Measurements from ENCODE around the gene SOS2.

SOS2 gene

DNA sequence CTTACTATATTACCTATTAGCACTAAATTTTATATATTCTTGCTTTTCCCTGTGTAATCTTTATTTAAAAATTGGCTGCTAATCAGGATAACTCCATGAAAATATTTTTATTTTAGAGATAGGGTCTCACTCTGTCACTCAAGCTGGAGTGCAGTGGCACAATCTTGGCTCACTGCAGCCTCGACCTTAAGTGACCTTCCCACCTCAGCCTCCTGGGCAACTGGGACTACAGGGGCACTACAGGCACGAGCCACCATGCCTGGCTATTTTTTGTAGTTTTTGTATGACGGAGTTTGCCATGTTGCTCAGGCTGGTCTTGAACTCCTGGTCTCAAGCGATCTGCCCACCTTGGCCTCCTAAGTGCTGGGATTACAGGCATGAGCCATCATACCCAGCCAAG lies 82.6 kb downstream of the SOS2 start:
- Histone ChIP-seq H3K4me1 (ENCODE audit: low read depth, poor library complexity, severe bottlenecking) (peaks cover 11% of the 10 kb centered on the region), H3K79me2 (ENCODE audit: insufficient read depth, low read depth) (no peaks in the 10 kb centered on the region), H4K20me1 (ENCODE audit: insufficient read depth) (no peaks in the 10 kb centered on the region), H3K27me3 (ENCODE audit: insufficient read depth, low read depth) (no peaks in the 10 kb centered on the region), H2AFZ (ENCODE audit: low read depth) (no peak overlapping the region), H3K4me3 (IDR thresholded peaks at IDR 0.05; ENCODE audit: insufficient read depth, low read depth, low read length) (no peak overlapping the region), H3K36me3 (ENCODE audit: insufficient read depth) (no peaks in the 10 kb centered on the region), H3K4me2 (no peak overlapping the region), H3K9ac (no peak overlapping the region), H3K27ac (no peak overlapping the region)
- TF ChIP-seq, protein P1, sequence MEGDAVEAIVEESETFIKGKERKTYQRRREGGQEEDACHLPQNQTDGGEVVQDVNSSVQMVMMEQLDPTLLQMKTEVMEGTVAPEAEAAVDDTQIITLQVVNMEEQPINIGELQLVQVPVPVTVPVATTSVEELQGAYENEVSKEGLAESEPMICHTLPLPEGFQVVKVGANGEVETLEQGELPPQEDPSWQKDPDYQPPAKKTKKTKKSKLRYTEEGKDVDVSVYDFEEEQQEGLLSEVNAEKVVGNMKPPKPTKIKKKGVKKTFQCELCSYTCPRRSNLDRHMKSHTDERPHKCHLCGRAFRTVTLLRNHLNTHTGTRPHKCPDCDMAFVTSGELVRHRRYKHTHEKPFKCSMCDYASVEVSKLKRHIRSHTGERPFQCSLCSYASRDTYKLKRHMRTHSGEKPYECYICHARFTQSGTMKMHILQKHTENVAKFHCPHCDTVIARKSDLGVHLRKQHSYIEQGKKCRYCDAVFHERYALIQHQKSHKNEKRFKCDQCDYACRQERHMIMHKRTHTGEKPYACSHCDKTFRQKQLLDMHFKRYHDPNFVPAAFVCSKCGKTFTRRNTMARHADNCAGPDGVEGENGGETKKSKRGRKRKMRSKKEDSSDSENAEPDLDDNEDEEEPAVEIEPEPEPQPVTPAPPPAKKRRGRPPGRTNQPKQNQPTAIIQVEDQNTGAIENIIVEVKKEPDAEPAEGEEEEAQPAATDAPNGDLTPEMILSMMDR (conservative IDR thresholded peaks at IDR 0.05; ENCODE audit: low read depth, low read length), result no peak

DNA sequence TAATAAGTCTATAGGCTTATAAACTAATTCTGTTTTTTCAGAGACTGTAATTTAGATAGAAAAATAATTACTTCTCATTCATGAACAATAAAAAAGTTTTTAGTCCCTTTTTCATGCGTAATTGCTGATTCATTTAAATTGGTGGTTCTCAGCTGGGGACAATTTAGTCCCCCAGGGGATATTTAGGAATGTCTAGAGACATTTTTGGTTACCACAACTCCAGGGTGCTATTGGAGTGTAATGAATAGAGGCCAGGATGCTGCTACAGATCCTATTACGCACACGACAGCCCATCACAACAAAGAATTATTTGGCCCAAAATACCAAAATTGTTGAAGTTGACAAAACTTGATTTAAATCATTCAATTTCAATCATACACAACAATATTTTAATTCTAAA lies 92.2 kb downstream of the SOS2 start:
- Histone ChIP-seq H3K36me3 (ENCODE audit: insufficient read depth) (no peaks in the 10 kb centered on the region), H3K4me3 (IDR thresholded peaks at IDR 0.05; ENCODE audit: insufficient read depth, low read depth, low read length) (no peak overlapping the region), H3K4me1 (ENCODE audit: low read depth, poor library complexity, severe bottlenecking) (no peaks in the 10 kb centered on the region), H3K27ac (no peak overlapping the region), H3K9ac (no peak overlapping the region), H3K27me3 (ENCODE audit: insufficient read depth, low read depth) (no peaks in the 10 kb centered on the region), H3K4me2 (no peak overlapping the region), H3K79me2 (ENCODE audit: insufficient read depth, low read depth) (no peaks in the 10 kb centered on the region), H4K20me1 (ENCODE audit: insufficient read depth) (no peaks in the 10 kb centered on the region), H2AFZ (ENCODE audit: low read depth) (no peak overlapping the region)
- TF ChIP-seq, protein P1 (conservative IDR thresholded peaks at IDR 0.05; ENCODE audit: low read depth, low read length), result no peak

DNA sequence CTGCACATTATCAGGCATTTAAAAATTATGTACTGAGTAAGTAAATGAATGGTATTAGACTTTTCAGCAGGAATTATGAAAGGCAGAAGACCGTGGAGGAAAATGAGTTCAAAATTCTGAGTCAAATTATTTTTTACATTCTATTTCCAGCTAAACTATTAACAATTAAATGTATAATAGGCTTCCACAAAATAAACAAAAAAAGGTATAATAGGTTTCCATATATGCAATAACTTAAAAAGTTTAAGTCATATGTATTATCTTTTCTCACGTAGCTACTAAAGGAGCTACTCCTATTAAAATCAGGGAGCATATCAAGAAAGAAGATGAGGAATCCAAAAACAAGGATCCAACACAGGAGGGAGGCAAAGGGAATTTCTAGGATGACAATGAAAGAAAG lies 103.6 kb downstream of the SOS2 start:
- Histone ChIP-seq H3K4me2 (no peak overlapping the region), H3K27ac (no peak overlapping the region), H3K36me3 (ENCODE audit: insufficient read depth) (no peaks in the 10 kb centered on the region), H3K79me2 (ENCODE audit: insufficient read depth, low read depth) (no peaks in the 10 kb centered on the region), H3K9ac (no peak overlapping the region), H4K20me1 (ENCODE audit: insufficient read depth) (no peaks in the 10 kb centered on the region), H3K4me1 (ENCODE audit: low read depth, poor library complexity, severe bottlenecking) (no peaks in the 10 kb centered on the region), H3K4me3 (IDR thresholded peaks at IDR 0.05; ENCODE audit: insufficient read depth, low read depth, low read length) (no peak overlapping the region), H2AFZ (ENCODE audit: low read depth) (no peak overlapping the region), H3K27me3 (ENCODE audit: insufficient read depth, low read depth) (no peaks in the 10 kb centered on the region)
- TF ChIP-seq, protein P1 (conservative IDR thresholded peaks at IDR 0.05; ENCODE audit: low read depth, low read length), result no peak

DNA sequence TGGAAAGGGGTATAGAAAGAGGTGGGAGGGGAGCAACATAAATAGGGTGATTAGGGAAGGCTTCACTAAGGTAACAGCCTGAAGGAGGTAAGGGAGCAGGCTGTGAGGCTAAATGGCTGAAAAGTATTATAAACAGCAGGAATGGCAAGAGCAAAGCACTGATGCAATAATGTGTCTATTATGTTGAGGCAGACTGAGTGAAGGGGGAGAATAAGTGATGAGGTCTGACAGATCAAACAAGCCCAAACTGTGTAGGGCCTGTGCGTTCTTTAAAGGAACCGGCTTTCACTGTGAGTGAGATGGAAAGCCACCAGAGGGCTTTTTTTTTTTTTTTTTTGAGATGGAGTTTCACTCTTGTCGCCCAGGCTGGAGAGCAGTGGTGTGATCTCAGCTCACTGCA lies 108.3 kb downstream of the SOS2 start:
- TF ChIP-seq, protein P1 (conservative IDR thresholded peaks at IDR 0.05; ENCODE audit: low read depth, low read length), result no peak
- no peaks in the 10 kb centered on the region for H3K79me2 ChIP-seq (ENCODE audit: insufficient read depth, low read depth)

More for the DNA sequence above, 108.3 kb downstream of the SOS2 start:
- no peak overlapping the region for H2AFZ ChIP-seq (ENCODE audit: low read depth)
- H3K4me1 ChIP-seq (ENCODE audit: low read depth, poor library complexity, severe bottlenecking), result no peaks in the 10 kb centered on the region
- H3K4me3 ChIP-seq (IDR thresholded peaks at IDR 0.05; ENCODE audit: insufficient read depth, low read depth, low read length), result no peak overlapping the region
- no peaks in the 10 kb centered on the region for H3K27me3 ChIP-seq (ENCODE audit: insufficient read depth, low read depth)
- no peak overlapping the region for H3K4me2 ChIP-seq
- H3K27ac ChIP-seq, result no peak overlapping the region
- no peaks in the 10 kb centered on the region for H3K36me3 ChIP-seq (ENCODE audit: insufficient read depth)
- H4K20me1 ChIP-seq (ENCODE audit: insufficient read depth), result no peaks in the 10 kb centered on the region
- no peak overlapping the region for H3K9ac ChIP-seq
